Prostate gland (tissue), 2 donors: ENCODE measurements around the gene SCYGR8. TPM values are rescaled to one million over a fixed set of nuclear protein-coding genes. Genes with fewer than 3 reads are reported as not detected.
"Not testable (repeated sequence)": the region's sequence is repeated elsewhere in the genome, so short reads cannot be mapped to it uniquely, and the experiment has no call there.

ENCODE experiments used
- DNase-seq: peaks from one replicate; pipeline ENCODE4 v3.0.0-alpha.2; 2019; ENCODE audit warnings: low spot score
- H3K27ac ChIP-seq, 2 donors: fragments of 200-600 bp; sonication (generic); 2 replicates each; pipeline ENCODE4 v1.5.1; 2017 to 2019
- H3K27me3 ChIP-seq: fragments of 200-600 bp; sonication (generic); replicated peaks from 2 replicates; pipeline ENCODE4 v1.5.1; 2019; ENCODE audit not compliant: insufficient read depth
- H3K36me3 ChIP-seq, 2 donors: fragments of 200-600 bp; sonication (generic); 1 replicate in 1 of 2; 2 replicates in 1 of 2; pipeline versions ENCODE4 v1.5.1 to v1.8.1; 2017 to 2019
- H3K4me1 ChIP-seq: fragments of 200-600 bp; sonication (generic); replicated peaks from 2 replicates; pipeline ENCODE4 v1.5.1; 2019
- H3K4me3 ChIP-seq, 2 donors: fragments of 200-600 bp; sonication (generic); 2 replicates each; pipeline ENCODE4 v1.5.1; 2017 to 2019
- H3K9me3 ChIP-seq: fragments of 200-600 bp; sonication (generic); 2 replicates; pipeline ENCODE4 v1.5.1; 2017
- POLR2A ChIP-seq: fragments of 450-650 bp; IDR thresholded peaks from one replicate; pipeline ENCODE4 v1.6.1; 2016; ENCODE audit warnings: antibody characterized with exemption, mild to moderate bottlenecking
- POLR2AphosphoS5 ChIP-seq: sonication (generic); formaldehyde crosslinking; IDR thresholded peaks from one replicate; pipeline ENCODE4 v1.6.1; 2017; ENCODE audit warnings: antibody characterized with exemption
- WGBS: methylation state at CpG from one replicate; pipeline ENCODE4 v1.1.5; 2018; 5-methylcytosine and 5-hydroxymethylcytosine counted together
- intact Hi-C: fragments of 100-400 bp; cut with DNase I; formaldehyde crosslinking; loops from one replicate; pipeline ENCODE4 v1.14.2; 2022
- total RNA-seq, 2 donors: library from RNA; depleted of rRNA; stranded (reverse); fragments of >200 nt; gene quantifications; one replicate each; pipeline ENCODE4 v1.1.0, GENCODE V29; 2016
- TF ChIP-seq, protein P1 (sequence below), 4 experiments: fragments of 200-600 bp in 2 of 4; fragments of 450-650 bp in 2 of 4; sonication (generic) in 2 of 4; IDR thresholded peaks; 1 replicate in 3 of 4; 2 replicates in 1 of 4; pipeline ENCODE4 v1.5.1; 2016 to 2019; ENCODE audit warnings: antibody characterized with exemption in 4 of 4, mild to moderate bottlenecking in 2 of 4, moderate library complexity in 2 of 4

SCYGR8 gene
- total RNA-seq, 2 donors from 2014 or later: not detected

- intact Hi-C loops: no loop called here
- Histone ChIP-seq H3K9me3 (no peaks in the 10 kb centered on the region), H3K27me3 (no peaks in the 10 kb centered on the region), H3K4me3 (no peak within 1 kb of the TSS), H3K36me3 (no peaks in the 10 kb centered on the region), H3K4me1 (no peaks in the 10 kb centered on the region), H3K27ac (no peak within 1 kb of the TSS)
- 79% methylated on average over 5 of the region's 5 CpGs for WGBS
- no peak for DNase-seq
- TF ChIP-seq POLR2AphosphoS5 (no peak), POLR2A (no peak)
- TF ChIP-seq, protein P1, sequence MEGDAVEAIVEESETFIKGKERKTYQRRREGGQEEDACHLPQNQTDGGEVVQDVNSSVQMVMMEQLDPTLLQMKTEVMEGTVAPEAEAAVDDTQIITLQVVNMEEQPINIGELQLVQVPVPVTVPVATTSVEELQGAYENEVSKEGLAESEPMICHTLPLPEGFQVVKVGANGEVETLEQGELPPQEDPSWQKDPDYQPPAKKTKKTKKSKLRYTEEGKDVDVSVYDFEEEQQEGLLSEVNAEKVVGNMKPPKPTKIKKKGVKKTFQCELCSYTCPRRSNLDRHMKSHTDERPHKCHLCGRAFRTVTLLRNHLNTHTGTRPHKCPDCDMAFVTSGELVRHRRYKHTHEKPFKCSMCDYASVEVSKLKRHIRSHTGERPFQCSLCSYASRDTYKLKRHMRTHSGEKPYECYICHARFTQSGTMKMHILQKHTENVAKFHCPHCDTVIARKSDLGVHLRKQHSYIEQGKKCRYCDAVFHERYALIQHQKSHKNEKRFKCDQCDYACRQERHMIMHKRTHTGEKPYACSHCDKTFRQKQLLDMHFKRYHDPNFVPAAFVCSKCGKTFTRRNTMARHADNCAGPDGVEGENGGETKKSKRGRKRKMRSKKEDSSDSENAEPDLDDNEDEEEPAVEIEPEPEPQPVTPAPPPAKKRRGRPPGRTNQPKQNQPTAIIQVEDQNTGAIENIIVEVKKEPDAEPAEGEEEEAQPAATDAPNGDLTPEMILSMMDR (IDR thresholded peaks at IDR 0.05): no peak
Measured at GRCh38 chr2:227728035-227728434, 17.7 kb upstream of the SCYGR8 start, which contains the start of gene SCYGR7. Gene SCYGR7 (plus strand): TSS chr2:227728335. CDS start chr2:227728335, 0 bp downstream.

- no peaks in the 10 kb centered on the region for H3K36me3 ChIP-seq
- no peak for DNase-seq
- H3K27me3 ChIP-seq: no peaks in the 10 kb centered on the region
- no peak overlapping the region for H3K4me3 ChIP-seq
- H3K27ac ChIP-seq: no peak overlapping the region
- no peaks in the 10 kb centered on the region for H3K9me3 ChIP-seq
- WGBS: 57% methylated on average over 14 of the region's 14 CpGs
- intact Hi-C loops: no loop called here
- TF ChIP-seq POLR2A: no peak
- TF ChIP-seq POLR2AphosphoS5: no peak
- TF ChIP-seq, protein P1 (IDR thresholded peaks at IDR 0.05): no peak
- H3K4me1 ChIP-seq: no peaks in the 10 kb centered on the region
Measured at GRCh38 chr2:227739351-227739750, 6.3 kb upstream of the SCYGR8 start.

DNA sequence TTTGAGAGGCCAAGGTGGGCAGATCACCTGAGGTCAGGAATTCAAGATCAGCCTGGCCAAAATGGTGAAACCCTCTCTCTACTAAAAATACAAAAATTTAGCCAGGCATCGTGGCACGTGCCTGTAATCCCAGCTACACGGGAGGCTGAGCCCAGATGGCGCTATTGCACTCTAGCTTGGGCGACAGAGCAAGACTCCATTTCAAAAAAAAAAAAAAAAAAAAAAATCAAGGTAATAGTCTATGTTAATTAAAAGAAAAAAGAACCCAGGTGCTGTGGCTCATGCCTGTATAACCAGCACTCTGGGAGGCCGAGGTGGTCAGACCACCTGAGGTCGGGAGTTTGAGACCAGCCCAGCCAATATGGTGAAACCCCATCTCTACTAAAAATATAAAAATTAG is 5.0 kb upstream of the SCYGR8 start:
- H3K27ac ChIP-seq, H3K27me3 ChIP-seq, DNase-seq, H3K4me1 ChIP-seq, intact Hi-C loops, H3K36me3 ChIP-seq, H3K4me3 ChIP-seq, H3K9me3 ChIP-seq: not testable (repeated sequence)
- WGBS: 85% methylated on average over 7 of the region's 7 CpGs

DNA sequence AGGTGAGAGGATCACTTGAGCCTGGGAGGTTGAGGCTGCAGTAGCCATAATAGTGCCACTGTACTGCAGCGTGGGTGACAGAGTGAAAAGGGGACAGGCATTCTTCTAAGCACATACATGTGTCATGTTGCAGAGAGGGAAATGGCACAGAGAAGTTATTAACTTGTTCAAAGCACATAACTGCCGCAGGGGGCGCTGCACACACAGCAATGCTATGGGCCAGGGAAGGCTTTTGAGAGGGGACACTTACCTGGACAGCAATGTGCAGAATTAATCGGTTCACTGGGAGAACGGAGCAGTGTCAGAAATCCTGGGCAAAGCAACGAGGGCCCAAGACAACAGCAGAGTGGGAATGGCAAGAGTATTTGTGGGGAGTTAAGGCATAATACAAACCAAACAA is 2.4 kb downstream of the SCYGR8 start:
- no peak overlapping the region for H3K4me3 ChIP-seq
- intact Hi-C loops: no loop called here
- TF ChIP-seq POLR2AphosphoS5: no peak
- TF ChIP-seq, protein P1 (IDR thresholded peaks at IDR 0.05): no peak
- no peak for TF ChIP-seq POLR2A
- DNase-seq: no peak
- H3K9me3 ChIP-seq: no peaks in the 10 kb centered on the region
- no peaks in the 10 kb centered on the region for H3K4me1 ChIP-seq
- no peak overlapping the region for H3K27ac ChIP-seq
- no peaks in the 10 kb centered on the region for H3K27me3 ChIP-seq
- no peaks in the 10 kb centered on the region for H3K36me3 ChIP-seq
- 73% methylated on average over 6 of the region's 6 CpGs for whole genome bisulfite sequencing

- H3K4me3 ChIP-seq, H3K27me3 ChIP-seq, intact Hi-C loops, H3K4me1 ChIP-seq, DNase-seq, H3K9me3 ChIP-seq, H3K27ac ChIP-seq, H3K36me3 ChIP-seq: not testable (repeated sequence)
- 66% methylated on average over 4 of the region's 4 CpGs for WGBS
Measured at GRCh38 chr2:227756261-227756660, 10.6 kb downstream of the SCYGR8 start.

DNA sequence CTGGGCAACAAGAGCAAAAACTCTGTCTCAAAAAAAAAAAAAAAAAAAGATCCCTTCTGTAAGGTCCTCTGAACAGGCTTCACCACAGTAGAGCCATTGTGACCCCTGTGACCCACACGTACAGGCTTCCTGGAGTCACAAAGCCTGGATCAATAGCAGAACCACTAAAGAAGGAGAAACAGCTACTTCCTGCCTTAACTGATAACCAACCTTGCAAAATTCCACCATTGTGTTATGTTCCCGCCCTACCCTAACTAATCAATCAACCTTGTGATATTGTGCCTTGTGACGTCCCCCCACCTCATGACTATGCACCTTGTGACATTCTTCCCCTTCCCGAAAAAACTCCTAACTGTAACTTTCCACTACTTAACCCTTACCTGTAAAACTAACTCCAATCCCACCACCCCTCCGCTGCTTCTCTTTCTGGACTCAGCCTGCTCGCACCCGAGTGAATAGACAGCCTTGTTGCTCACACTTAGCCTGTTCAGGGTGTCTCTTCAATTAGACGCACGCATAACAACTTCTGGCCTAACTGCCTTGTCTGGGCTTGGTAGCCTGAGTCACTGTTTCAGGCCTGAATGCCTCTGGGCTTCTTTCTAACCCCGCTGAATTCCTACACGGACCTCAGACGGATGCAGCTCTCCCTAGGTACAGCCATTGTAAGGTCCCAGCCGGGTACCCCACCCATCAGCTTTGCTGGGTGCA is 13.9 kb downstream of the SCYGR8 start:
- no peak for DNase-seq

More for the DNA sequence above, 13.9 kb downstream of the SCYGR8 start:
- Histone ChIP-seq H3K27ac (no peak overlapping the region), H3K36me3 (no peaks in the 10 kb centered on the region), H3K27me3 (no peaks in the 10 kb centered on the region), H3K4me1 (no peaks in the 10 kb centered on the region), H3K4me3 (no peak overlapping the region), H3K9me3 (no peaks in the 10 kb centered on the region)
- 74% methylated on average over 13 of the region's 13 CpGs for WGBS
- no peak for TF ChIP-seq POLR2A
- TF ChIP-seq POLR2AphosphoS5: no peak
- TF ChIP-seq, protein P1 (IDR thresholded peaks at IDR 0.05): no peak
- intact Hi-C loops: no loop called here
